Measurements from ENCODE around the gene DNER. TPM values are rescaled to one million over a fixed set of nuclear protein-coding genes. Genes with fewer than 3 reads are reported as not detected.

The DNER gene
- total and polyA plus RNA-seq, 8 donors: 0.06 to 2.4 (median 1.9) TPM

GRCh38 chr2:229488232-229488631 is 226.1 kb downstream of the DNER start:
- intact Hi-C loops (cut with DNase I): no loop called here
- no peaks in the 10 kb centered on the region for H3K27me3 ChIP-seq
- H3K27ac ChIP-seq: no peak overlapping the region
- no peak for TF ChIP-seq CTCF (IDR thresholded peaks at IDR 0.05)
- H3K9me3 ChIP-seq: peaks cover 0 to 4% of the 10 kb centered on the region in 2 donors
- no peak for ATAC-seq
- no peaks in the 10 kb centered on the region for H3K36me3 ChIP-seq
- H3K4me3 ChIP-seq: no peak overlapping the region
- no peak for DNase-seq
- no peaks in the 10 kb centered on the region for H3K4me1 ChIP-seq

- peaks cover 0 to 4% of the 10 kb centered on the region in 2 donors for H3K9me3 ChIP-seq
- no peak for TF ChIP-seq CTCF (IDR thresholded peaks at IDR 0.05)
- intact Hi-C loops (cut with DNase I): no loop called here
Observed at GRCh38 chr2:229486673-229487072, 227.7 kb downstream of the DNER start.

GRCh38 chr2:229485857-229486256 is 228.5 kb downstream of the DNER start:
- DNase-seq: no peak
- Histone ChIP-seq H3K4me1 (no peaks in the 10 kb centered on the region), H3K4me3 (no peak overlapping the region), H3K27me3 (no peaks in the 10 kb centered on the region), H3K9me3 (peaks cover 0 to 4% of the 10 kb centered on the region in 2 donors), H3K27ac (no peak overlapping the region), H3K36me3 (no peaks in the 10 kb centered on the region)
- no peak for TF ChIP-seq CTCF (IDR thresholded peaks at IDR 0.05)
- no peak for ATAC-seq
- intact Hi-C loops (cut with DNase I): no loop called here

More at GRCh38 chr2:229486673-229487072, 227.7 kb downstream of the DNER start:
- no peak for DNase-seq
- no peaks in the 10 kb centered on the region for H3K4me1 ChIP-seq
- no peak overlapping the region for H3K4me3 ChIP-seq
- H3K36me3 ChIP-seq: no peaks in the 10 kb centered on the region
- H3K27me3 ChIP-seq: no peaks in the 10 kb centered on the region
- ATAC-seq: no peak
- no peak overlapping the region for H3K27ac ChIP-seq

GRCh38 chr2:229477269-229477755 is 237.0 kb downstream of the DNER start:
- intact Hi-C loops (cut with DNase I): no loop called here
- no peaks in the 10 kb centered on the region for H3K36me3 ChIP-seq
- H3K4me1 ChIP-seq: no peaks in the 10 kb centered on the region
- no peak overlapping the region for H3K27ac ChIP-seq
- TF ChIP-seq CTCF (IDR thresholded peaks at IDR 0.05): no peak
- ATAC-seq (no peak), DNase-seq (no peak)
- no peaks in the 10 kb centered on the region for H3K9me3 ChIP-seq
- H3K27me3 ChIP-seq: no peaks in the 10 kb centered on the region
- H3K4me3 ChIP-seq: no peak overlapping the region

GRCh38 chr2:229475778-229476177 is 238.6 kb downstream of the DNER start:
- Histone ChIP-seq H3K9me3 (no peaks in the 10 kb centered on the region), H3K4me1 (no peaks in the 10 kb centered on the region), H3K4me3 (no peak overlapping the region), H3K36me3 (no peaks in the 10 kb centered on the region), H3K27ac (no peak overlapping the region), H3K27me3 (no peaks in the 10 kb centered on the region)
- intact Hi-C loops (cut with DNase I): no loop called here
- ATAC-seq (peak; percentile 87), DNase-seq (peak in 2 of 4 donors; percentile 30 to 55)
- no peak for TF ChIP-seq CTCF (IDR thresholded peaks at IDR 0.05)
